ENCODE measurements around the gene TRIL.

DNA sequence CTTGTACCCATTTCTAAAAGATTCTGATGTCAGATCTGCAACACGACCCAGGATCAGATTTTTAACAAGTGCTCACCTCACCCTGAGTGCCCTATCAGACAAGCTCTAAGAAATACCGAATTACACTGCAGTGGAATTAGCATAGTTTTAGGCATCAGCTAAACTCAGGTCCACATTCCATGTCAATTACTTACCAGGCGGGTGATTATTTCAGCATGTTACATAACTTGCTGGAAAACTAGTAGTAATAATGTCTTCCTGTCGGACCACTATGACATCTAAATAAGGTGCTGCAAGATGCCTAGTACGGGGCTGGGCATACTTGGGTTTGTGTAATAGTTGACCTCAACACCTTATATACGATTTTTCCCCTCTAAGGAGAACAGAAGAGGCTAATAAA lies 21.0 kb downstream of the TRIL start:
- TF ChIP-seq, protein P1, sequence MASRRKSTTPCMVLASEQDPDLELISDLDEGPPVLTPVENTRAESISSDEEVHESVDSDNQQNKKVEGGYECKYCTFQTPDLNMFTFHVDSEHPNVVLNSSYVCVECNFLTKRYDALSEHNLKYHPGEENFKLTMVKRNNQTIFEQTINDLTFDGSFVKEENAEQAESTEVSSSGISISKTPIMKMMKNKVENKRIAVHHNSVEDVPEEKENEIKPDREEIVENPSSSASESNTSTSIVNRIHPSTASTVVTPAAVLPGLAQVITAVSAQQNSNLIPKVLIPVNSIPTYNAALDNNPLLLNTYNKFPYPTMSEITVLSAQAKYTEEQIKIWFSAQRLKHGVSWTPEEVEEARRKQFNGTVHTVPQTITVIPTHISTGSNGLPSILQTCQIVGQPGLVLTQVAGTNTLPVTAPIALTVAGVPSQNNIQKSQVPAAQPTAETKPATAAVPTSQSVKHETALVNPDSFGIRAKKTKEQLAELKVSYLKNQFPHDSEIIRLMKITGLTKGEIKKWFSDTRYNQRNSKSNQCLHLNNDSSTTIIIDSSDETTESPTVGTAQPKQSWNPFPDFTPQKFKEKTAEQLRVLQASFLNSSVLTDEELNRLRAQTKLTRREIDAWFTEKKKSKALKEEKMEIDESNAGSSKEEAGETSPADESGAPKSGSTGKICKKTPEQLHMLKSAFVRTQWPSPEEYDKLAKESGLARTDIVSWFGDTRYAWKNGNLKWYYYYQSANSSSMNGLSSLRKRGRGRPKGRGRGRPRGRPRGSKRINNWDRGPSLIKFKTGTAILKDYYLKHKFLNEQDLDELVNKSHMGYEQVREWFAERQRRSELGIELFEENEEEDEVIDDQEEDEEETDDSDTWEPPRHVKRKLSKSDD (CRISPR knock-in tag; IDR thresholded peaks at IDR 0.05; ENCODE audit: low read depth): no peak
- TF ChIP-seq, protein P2, sequence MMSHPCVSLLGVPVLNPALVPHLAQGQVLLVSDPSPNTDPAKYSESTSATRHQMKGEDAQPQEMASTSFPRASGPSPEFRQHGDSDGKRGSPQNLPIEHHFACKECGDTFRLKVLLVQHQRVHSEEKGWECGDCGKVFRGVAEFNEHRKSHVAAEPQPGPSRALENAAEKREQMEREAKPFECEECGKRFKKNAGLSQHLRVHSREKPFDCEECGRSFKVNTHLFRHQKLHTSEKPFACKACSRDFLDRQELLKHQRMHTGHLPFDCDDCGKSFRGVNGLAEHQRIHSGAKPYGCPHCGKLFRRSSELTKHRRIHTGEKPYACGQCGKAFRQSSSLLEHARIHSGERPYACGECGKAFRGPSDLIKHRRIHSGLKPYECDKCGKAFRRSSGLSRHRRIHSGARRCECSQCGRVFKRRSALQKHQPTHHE (CRISPR knock-in tag; IDR thresholded peaks at IDR 0.05; ENCODE audit: borderline replicate concordance): no peak
- TF ChIP-seq ISX (CRISPR knock-in tag; conservative IDR thresholded peaks at IDR 0.05) (no peak), ZZZ3 (CRISPR knock-in tag; IDR thresholded peaks at IDR 0.05; ENCODE audit: borderline replicate concordance) (no peak), SUZ12 (IDR thresholded peaks at IDR 0.05; ENCODE audit: low read depth, low read length) (no peak), JUN (CRISPR knock-in tag; IDR thresholded peaks at IDR 0.05) (no peak), ZSCAN30 (CRISPR knock-in tag; IDR thresholded peaks at IDR 0.05) (no peak), HIVEP1 (CRISPR knock-in tag; IDR thresholded peaks at IDR 0.05) (no peak)
- TF ChIP-seq, protein P3, sequence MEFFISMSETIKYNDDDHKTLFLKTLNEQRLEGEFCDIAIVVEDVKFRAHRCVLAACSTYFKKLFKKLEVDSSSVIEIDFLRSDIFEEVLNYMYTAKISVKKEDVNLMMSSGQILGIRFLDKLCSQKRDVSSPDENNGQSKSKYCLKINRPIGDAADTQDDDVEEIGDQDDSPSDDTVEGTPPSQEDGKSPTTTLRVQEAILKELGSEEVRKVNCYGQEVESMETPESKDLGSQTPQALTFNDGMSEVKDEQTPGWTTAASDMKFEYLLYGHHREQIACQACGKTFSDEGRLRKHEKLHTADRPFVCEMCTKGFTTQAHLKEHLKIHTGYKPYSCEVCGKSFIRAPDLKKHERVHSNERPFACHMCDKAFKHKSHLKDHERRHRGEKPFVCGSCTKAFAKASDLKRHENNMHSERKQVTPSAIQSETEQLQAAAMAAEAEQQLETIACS (CRISPR knock-in tag; IDR thresholded peaks at IDR 0.05): no peak
- TF ChIP-seq, protein P4, sequence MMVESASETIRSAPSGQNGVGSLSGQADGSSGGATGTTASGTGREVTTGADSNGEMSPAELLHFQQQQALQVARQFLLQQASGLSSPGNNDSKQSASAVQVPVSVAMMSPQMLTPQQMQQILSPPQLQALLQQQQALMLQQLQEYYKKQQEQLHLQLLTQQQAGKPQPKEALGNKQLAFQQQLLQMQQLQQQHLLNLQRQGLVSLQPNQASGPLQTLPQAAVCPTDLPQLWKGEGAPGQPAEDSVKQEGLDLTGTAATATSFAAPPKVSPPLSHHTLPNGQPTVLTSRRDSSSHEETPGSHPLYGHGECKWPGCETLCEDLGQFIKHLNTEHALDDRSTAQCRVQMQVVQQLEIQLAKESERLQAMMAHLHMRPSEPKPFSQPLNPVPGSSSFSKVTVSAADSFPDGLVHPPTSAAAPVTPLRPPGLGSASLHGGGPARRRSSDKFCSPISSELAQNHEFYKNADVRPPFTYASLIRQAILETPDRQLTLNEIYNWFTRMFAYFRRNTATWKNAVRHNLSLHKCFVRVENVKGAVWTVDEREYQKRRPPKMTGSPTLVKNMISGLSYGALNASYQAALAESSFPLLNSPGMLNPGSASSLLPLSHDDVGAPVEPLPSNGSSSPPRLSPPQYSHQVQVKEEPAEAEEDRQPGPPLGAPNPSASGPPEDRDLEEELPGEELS (CRISPR knock-in tag; IDR thresholded peaks at IDR 0.05): no peak
- TF ChIP-seq, protein P5, sequence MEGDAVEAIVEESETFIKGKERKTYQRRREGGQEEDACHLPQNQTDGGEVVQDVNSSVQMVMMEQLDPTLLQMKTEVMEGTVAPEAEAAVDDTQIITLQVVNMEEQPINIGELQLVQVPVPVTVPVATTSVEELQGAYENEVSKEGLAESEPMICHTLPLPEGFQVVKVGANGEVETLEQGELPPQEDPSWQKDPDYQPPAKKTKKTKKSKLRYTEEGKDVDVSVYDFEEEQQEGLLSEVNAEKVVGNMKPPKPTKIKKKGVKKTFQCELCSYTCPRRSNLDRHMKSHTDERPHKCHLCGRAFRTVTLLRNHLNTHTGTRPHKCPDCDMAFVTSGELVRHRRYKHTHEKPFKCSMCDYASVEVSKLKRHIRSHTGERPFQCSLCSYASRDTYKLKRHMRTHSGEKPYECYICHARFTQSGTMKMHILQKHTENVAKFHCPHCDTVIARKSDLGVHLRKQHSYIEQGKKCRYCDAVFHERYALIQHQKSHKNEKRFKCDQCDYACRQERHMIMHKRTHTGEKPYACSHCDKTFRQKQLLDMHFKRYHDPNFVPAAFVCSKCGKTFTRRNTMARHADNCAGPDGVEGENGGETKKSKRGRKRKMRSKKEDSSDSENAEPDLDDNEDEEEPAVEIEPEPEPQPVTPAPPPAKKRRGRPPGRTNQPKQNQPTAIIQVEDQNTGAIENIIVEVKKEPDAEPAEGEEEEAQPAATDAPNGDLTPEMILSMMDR (CRISPR knock-in tag; IDR thresholded peaks at IDR 0.05): no peak

Measured in HepG2 (cell line).